Dermis blood vessel endothelial cell (primary cell): Measurements from ENCODE around the gene UMOD. TPM values are rescaled to one million over a fixed set of nuclear protein-coding genes. Genes with fewer than 3 reads are reported as not detected.
"Not testable (repeated sequence)": the region's sequence is repeated elsewhere in the genome, so short reads cannot be mapped to it uniquely, and the experiment has no call there.

Experiments
- DNase-seq: peaks from one replicate; pipeline ENCODE4 v3.0.0; 2010
- total RNA-seq: library from RNA; depleted of rRNA; stranded (reverse); fragments of >200 nt; gene quantifications from 2 replicates; pipeline ENCODE4 v1.2.3, GENCODE V29; 2014

The UMOD gene
- total RNA-seq, 1 donor from 2014 or later, result not detected

GRCh38 chr16:20363191-20363590 is 10.7 kb upstream of the UMOD start:
- no peak for DNase-seq

GRCh38 chr16:20359997-20360396 is 7.5 kb upstream of the UMOD start:
- no peak for DNase-seq

- DNase-seq, result no peak
Measured at GRCh38 chr16:20355114-20355782, 2.7 kb upstream of the UMOD start.

- DNase-seq, result no peak
Measured at GRCh38 chr16:20353379-20353778, 864 bp upstream of the UMOD start.

GRCh38 chr16:20349615-20350014 is 2.9 kb downstream of the UMOD start:
- DNase-seq, result no peak

GRCh38 chr16:20348365-20349185 is 3.9 kb downstream of the UMOD start:
- no peak for DNase-seq

- DNase-seq, result no peak
Measured at GRCh38 chr16:20347666-20348364, 4.7 kb downstream of the UMOD start.

GRCh38 chr16:20344611-20345010 is 7.9 kb downstream of the UMOD start:
- no peak for DNase-seq

GRCh38 chr16:20339744-20340143 is 12.8 kb downstream of the UMOD start:
- no peak for DNase-seq

- DNase-seq, result no peak
Measured at GRCh38 chr16:20336955-20337354, 15.6 kb downstream of the UMOD start.

GRCh38 chr16:20334396-20334795 is 18.1 kb downstream of the UMOD start:
- no peak for DNase-seq

GRCh38 chr16:20333120-20333519 is 19.4 kb downstream of the UMOD start:
- no peak for DNase-seq

- DNase-seq, result no peak
Measured at GRCh38 chr16:20332411-20332810, 20.1 kb downstream of the UMOD start.

GRCh38 chr16:20331635-20332034 is 20.9 kb downstream of the UMOD start:
- DNase-seq, result no peak

- no peak for DNase-seq
Measured at GRCh38 chr16:20329392-20330138, 22.9 kb downstream of the UMOD start.

GRCh38 chr16:20327444-20328041 is 25.0 kb downstream of the UMOD start, which contains the start of gene GP2:
Gene GP2, minus strand, starts transcription at chr16:20327513. Its CDS starts 1,082 bp downstream, at chr16:20326431.
- DNase-seq, result no peak

GRCh38 chr16:20326321-20326720 is 26.2 kb downstream of the UMOD start:
- DNase-seq, result no peak

GRCh38 chr16:20325005-20325404 is 27.5 kb downstream of the UMOD start:
- DNase-seq, result no peak

- no peak for DNase-seq
Measured at GRCh38 chr16:20323591-20324117, 28.9 kb downstream of the UMOD start.

- DNase-seq, result no peak
Measured at GRCh38 chr16:20322696-20323095, 29.8 kb downstream of the UMOD start.

- DNase-seq, result no peak
Measured at GRCh38 chr16:20321671-20322070, 30.8 kb downstream of the UMOD start.

- not testable (repeated sequence) for DNase-seq
Measured at GRCh38 chr16:20321051-20321450, 31.5 kb downstream of the UMOD start.
